MM.1S (cell line): ENCODE data around the gene GAGE12J.
"Not testable (repeated sequence)": the region's sequence is repeated elsewhere in the genome, so short reads cannot be mapped to it uniquely, and the experiment has no call there.

Experiments used
- CTCF ChIP-seq: fragments of 300-600 bp; sonication (generic); IDR thresholded peaks from 2 replicates; pipeline ENCODE4 v1.5.1; 2016; ENCODE audit warnings: antibody characterized with exemption, low read length, mixed read lengths
- EZH2 ChIP-seq: fragments of 300-600 bp; sonication (generic); optimal IDR thresholded peaks from 2 replicates; pipeline ENCODE3; 2017; ENCODE audit warnings: low read depth, mild to moderate bottlenecking, antibody characterized with exemption, low read length, mixed read lengths

DNA sequence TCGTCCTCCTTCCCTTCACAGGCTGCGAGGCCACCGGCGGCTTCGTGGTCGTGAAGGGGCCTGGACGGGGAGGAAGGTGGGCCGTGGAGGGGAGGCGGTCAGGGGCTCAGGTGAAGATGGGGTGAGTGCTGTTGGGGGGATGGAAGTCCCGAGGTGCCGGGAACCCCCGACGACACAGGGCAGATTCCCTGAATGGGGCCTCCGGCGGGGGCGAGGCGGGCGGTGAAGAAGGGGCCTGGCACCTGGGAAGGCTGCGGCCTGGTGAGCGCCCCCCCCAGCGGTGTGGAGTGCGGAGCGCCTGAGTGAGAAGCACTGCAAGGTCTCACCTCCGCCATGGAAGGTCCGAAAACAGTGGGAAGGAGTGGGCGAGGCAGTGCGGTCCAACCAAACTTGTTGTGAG lies 429 bp downstream of the GAGE12J start:
- not testable (repeated sequence) for TF ChIP-seq EZH2, CTCF
